Measurements from ENCODE around the gene SULT2B1. TPM values are rescaled to one million over a fixed set of nuclear protein-coding genes. Genes with fewer than 3 reads are reported as not detected.

The SULT2B1 gene
- total RNA-seq, result 0.15 TPM in 1 of 2 replicates, not detected in the other

GRCh38 chr19:48551437-48552302 is at the start of gene SULT2B1:
SULT2B1 (plus strand) TSS chr19:48552172; CDS start chr19:48552253, 81 bp downstream.

GRCh38 chr19:48511800-48512503 is 40.0 kb upstream of the SULT2B1 start, which contains the start of gene LMTK3:
LMTK3 (minus strand) TSS chr19:48511835; CDS start chr19:48511576, 259 bp downstream.

GRCh38 chr19:48606463-48607358 is 54.7 kb downstream of the SULT2B1 start, which contains the start of gene SPACA4:
SPACA4 (plus strand) TSS chr19:48606742; CDS start chr19:48606979, 237 bp downstream.

GRCh38 chr19:48614436-48615230 is 62.7 kb downstream of the SULT2B1 start, which contains the start of gene FAM83E:
FAM83E (minus strand) TSS chr19:48615076; CDS start chr19:48613372, 1,704 bp downstream.

GRCh38 chr19:48618916-48619691 is 67.1 kb downstream of the SULT2B1 start, which contains the start of the genes RPL18 and SPHK2:
RPL18 (minus strand) TSS chr19:48619178; CDS start chr19:48619143, 35 bp downstream.
SPHK2 (plus strand) TSS chr19:48619506; CDS start chr19:48620515, 1,009 bp downstream.

GRCh38 chr19:48636859-48637448 is 85.0 kb downstream of the SULT2B1 start, which contains the start of gene DBP:
DBP (minus strand) TSS chr19:48637379; CDS start chr19:48636994, 385 bp downstream.

GRCh38 chr19:48646001-48646721 is 94.2 kb downstream of the SULT2B1 start, which contains the start of gene CA11:
CA11 (minus strand) TSS chr19:48646187; CDS start chr19:48645632, 555 bp downstream.

Other genes starting within 250 kb of the SULT2B1 start
- 223 and 252 TPM in 2 replicates for gene EMP3, start 226.6 kb upstream of the SULT2B1 start, total RNA-seq
- gene TMEM143, start 188.2 kb upstream of the SULT2B1 start, total RNA-seq, result 6.1 and 9.1 TPM in 2 replicates
- gene SYNGR4, start 187.8 kb upstream of the SULT2B1 start, total RNA-seq, result not detected in 2 replicates
- 128 and 129 TPM in 2 replicates for gene KDELR1, start 160.6 kb upstream of the SULT2B1 start, total RNA-seq
- 0.15 and 0.34 TPM in 2 replicates for gene GRIN2D, start 158.5 kb upstream of the SULT2B1 start, total RNA-seq
- 31.4 and 34.0 TPM in 2 replicates for gene GRWD1, start 106.2 kb upstream of the SULT2B1 start, total RNA-seq
- gene KCNJ14, start 96.6 kb upstream of the SULT2B1 start, total RNA-seq, result 0.15 and 0.50 TPM in 2 replicates
- gene CYTH2, start 82.8 kb upstream of the SULT2B1 start, total RNA-seq, result 40.6 and 47.9 TPM in 2 replicates
- gene LMTK3, start 40.3 kb upstream of the SULT2B1 start, total RNA-seq, result under 0.01 and 0.17 TPM in 2 replicates
- gene SPACA4, start 54.6 kb downstream of the SULT2B1 start, total RNA-seq, result not detected in 2 replicates
- gene FAM83E, start 62.9 kb downstream of the SULT2B1 start, total RNA-seq, result 0.45 and 0.50 TPM in 2 replicates
- 3,186 and 3,485 TPM in 2 replicates for gene RPL18, start 67.0 kb downstream of the SULT2B1 start, total RNA-seq
- 12.2 and 12.9 TPM in 2 replicates for gene SPHK2, start 67.3 kb downstream of the SULT2B1 start, total RNA-seq
- 4.2 and 4.5 TPM in 2 replicates for gene DBP, start 85.2 kb downstream of the SULT2B1 start, total RNA-seq
- gene CA11, start 94.0 kb downstream of the SULT2B1 start, total RNA-seq, result 0.74 and 0.84 TPM in 2 replicates
- 0.34 TPM in 1 of 2 replicates, not detected in the other for gene NTN5, start 120.8 kb downstream of the SULT2B1 start, total RNA-seq
- gene FUT2, start 143.8 kb downstream of the SULT2B1 start, total RNA-seq, result not detected in 2 replicates
- 5.0 and 5.2 TPM in 2 replicates for gene MAMSTR, start 167.6 kb downstream of the SULT2B1 start, total RNA-seq
- 8.3 and 8.7 TPM in 2 replicates for gene RASIP1, start 188.4 kb downstream of the SULT2B1 start, total RNA-seq
- gene IZUMO1, start 194.7 kb downstream of the SULT2B1 start, total RNA-seq, result under 0.01 TPM in 1 of 2 replicates, not detected in the other
- gene FUT1, start 200.5 kb downstream of the SULT2B1 start, total RNA-seq, result 0.15 and 0.17 TPM in 2 replicates
- gene FGF21, start 203.4 kb downstream of the SULT2B1 start, total RNA-seq, result not detected in 2 replicates